ENCODE measurements around the gene TLK1. TPM values are rescaled to one million over a fixed set of nuclear protein-coding genes. Genes with fewer than 3 reads are reported as not detected.

Gene TLK1
- total and polyA plus RNA-seq, 7 experiments from 2014 or later = 40.0 to 191 (median 113) TPM

- intact Hi-C loops (cut with micrococcal nuclease) = no loop called here
- Histone ChIP-seq H3K36me3 (ENCODE audit: control insufficient read depth in 2 of 3, insufficient read depth in 3 of 3, low read length in 3 of 3) (peaks cover 0 to 36% (median 4%) of the 10 kb centered on the region in 3 experiments), H3K27ac (ENCODE audit: low read depth, low read length) (no peak overlapping the region), H3K4me3 (ENCODE audit: low read length) (no peak overlapping the region), H3K9me3 (ENCODE audit: control insufficient read depth in 2 of 3, low read length in 3 of 3) (no peaks in the 10 kb centered on the region), H3K4me1 (ENCODE audit: control insufficient read depth in 2 of 2, insufficient read depth in 2 of 2, low read length in 2 of 2) (peaks cover 0 to 2% of the 10 kb centered on the region in 2 donors), H3K27me3 (ENCODE audit: control insufficient read depth in 2 of 2, insufficient read depth in 2 of 2, low read length in 2 of 2) (no peaks in the 10 kb centered on the region)
- DNase-seq (no peak), ATAC-seq (no peak)
- peaks cover 26 to 79% (median 59%) of the 10 kb centered on the region in 5 donors for H3K36me3 Mint-ChIP-seq
- peaks cover 3 to 23% (median 16%) of the 10 kb centered on the region in 7 donors for H3K4me1 Mint-ChIP-seq
- POLR2A ChIA-PET = interaction anchor here (1.2 kb wide), 1 partner anchor 41 kb away, joined by 3 read pairs; no protein-coding TSS in a partner anchor
- H3K9me3 Mint-ChIP-seq = peaks cover 1 to 10% (median 5%) of the 10 kb centered on the region in 11 donors
- H3K4me3 Mint-ChIP-seq = no peak overlapping the region
- H3K27ac Mint-ChIP-seq = peak overlapping the region in 2 of 9 donors; percentile 15 to 72
- CTCF ChIA-PET = no interaction called here
- no peaks in the 10 kb centered on the region for H3K27me3 Mint-ChIP-seq
These were observed 124.2 kb downstream of the TLK1 start for GRCh38 chr2:171036532-171036931.

- DNase-seq = no peak
- Mint-ChIP-seq H3K9me3 (peaks cover 1 to 10% (median 5%) of the 10 kb centered on the region in 11 donors), H3K36me3 (peaks cover 21 to 81% (median 53%) of the 10 kb centered on the region in 5 donors), H3K4me3 (no peak overlapping the region), H3K4me1 (peaks cover 3 to 16% (median 7%) of the 10 kb centered on the region in 7 donors), H3K27me3 (no peaks in the 10 kb centered on the region), H3K27ac (peak overlapping the region in 1 of 9 donors; percentile 43)
- ChIA-PET CTCF (no interaction called here), POLR2A (no interaction called here)
- no peak for ATAC-seq
- intact Hi-C loops (cut with micrococcal nuclease) = loop anchor here in 1 of 2 donors (2.0 kb wide), 1 partner anchor 18 kb away; no protein-coding TSS in a partner anchor
- Histone ChIP-seq H3K27ac (ENCODE audit: low read depth, low read length) (no peak overlapping the region), H3K27me3 (ENCODE audit: control insufficient read depth in 2 of 2, insufficient read depth in 2 of 2, low read length in 2 of 2) (no peaks in the 10 kb centered on the region), H3K9me3 (ENCODE audit: control insufficient read depth in 2 of 3, low read length in 3 of 3) (no peaks in the 10 kb centered on the region), H3K4me3 (ENCODE audit: low read length) (no peak overlapping the region), H3K4me1 (ENCODE audit: control insufficient read depth in 2 of 2, insufficient read depth in 2 of 2, low read length in 2 of 2) (no peaks in the 10 kb centered on the region), H3K36me3 (ENCODE audit: control insufficient read depth in 2 of 3, insufficient read depth in 3 of 3, low read length in 3 of 3) (peaks cover 0 to 38% (median 4%) of the 10 kb centered on the region in 3 experiments)
These were observed 126.4 kb downstream of the TLK1 start for GRCh38 chr2:171034315-171034714.

- H3K36me3 ChIP-seq (ENCODE audit: control insufficient read depth in 2 of 3, insufficient read depth in 3 of 3, low read length in 3 of 3) = peaks cover 0 to 14% (median 0%) of the 10 kb centered on the region in 3 experiments
- CTCF ChIA-PET = interaction anchor here (3.0 kb wide), 1 partner anchor 62 kb away, joined by 8 read pairs; no protein-coding TSS in a partner anchor
- H3K27ac Mint-ChIP-seq = peak overlapping the region in 1 of 9 donors; percentile 59
These were observed 135.5 kb downstream of the TLK1 start for GRCh38 chr2:171025214-171025613.

GRCh38 chr2:171018522-171018921, 142.2 kb downstream of the TLK1 start:
- no peaks in the 10 kb centered on the region for H3K9me3 ChIP-seq (ENCODE audit: control insufficient read depth in 2 of 3, low read length in 3 of 3)
- H3K4me3 ChIP-seq (ENCODE audit: low read length) = no peak overlapping the region
- POLR2A ChIA-PET = no interaction called here
- H3K36me3 ChIP-seq (ENCODE audit: control insufficient read depth in 2 of 3, insufficient read depth in 3 of 3, low read length in 3 of 3) = peaks cover 0 to 13% (median 6%) of the 10 kb centered on the region in 3 experiments
- no peaks in the 10 kb centered on the region for H3K27me3 ChIP-seq (ENCODE audit: control insufficient read depth in 2 of 2, insufficient read depth in 2 of 2, low read length in 2 of 2)
- H3K27ac Mint-ChIP-seq = peak overlapping the region in 4 of 9 donors; percentile 13 to 81 (median 38)
- H3K4me3 Mint-ChIP-seq = no peak overlapping the region
- peaks cover 17 to 51% (median 42%) of the 10 kb centered on the region in 5 donors for H3K36me3 Mint-ChIP-seq
- no peak overlapping the region for H3K27ac ChIP-seq (ENCODE audit: low read depth, low read length)
- peaks cover 11 to 64% (median 49%) of the 10 kb centered on the region in 7 donors for H3K4me1 Mint-ChIP-seq
- peaks cover 0 to 8% of the 10 kb centered on the region in 2 donors for H3K4me1 ChIP-seq (ENCODE audit: control insufficient read depth in 2 of 2, insufficient read depth in 2 of 2, low read length in 2 of 2)
- CTCF ChIA-PET = no interaction called here
- H3K9me3 Mint-ChIP-seq = no peaks in the 10 kb centered on the region
- intact Hi-C loops (cut with micrococcal nuclease) = loop anchor here (2.0 to 10.0 kb wide), 2 partner anchors 24 to 66 kb away; no protein-coding TSS in a partner anchor
- no peak for ATAC-seq
- no peaks in the 10 kb centered on the region for H3K27me3 Mint-ChIP-seq
- DNase-seq = no peak

More at GRCh38 chr2:171025214-171025613, 135.5 kb downstream of the TLK1 start:
- no peak overlapping the region for H3K4me3 Mint-ChIP-seq
- no peak overlapping the region for H3K27ac ChIP-seq (ENCODE audit: low read depth, low read length)
- no peaks in the 10 kb centered on the region for H3K9me3 ChIP-seq (ENCODE audit: control insufficient read depth in 2 of 3, low read length in 3 of 3)
- H3K4me3 ChIP-seq (ENCODE audit: low read length) = no peak overlapping the region
- DNase-seq (no peak), ATAC-seq (no peak)
- peaks cover 5 to 46% (median 27%) of the 10 kb centered on the region in 7 donors for H3K4me1 Mint-ChIP-seq
- H3K4me1 ChIP-seq (ENCODE audit: control insufficient read depth in 2 of 2, insufficient read depth in 2 of 2, low read length in 2 of 2) = no peaks in the 10 kb centered on the region
- H3K27me3 Mint-ChIP-seq = no peaks in the 10 kb centered on the region
- intact Hi-C loops (cut with micrococcal nuclease) = loop anchor here in 1 of 2 donors (1.0 kb wide), 2 partner anchors 8 kb away; no protein-coding TSS in a partner anchor
- H3K27me3 ChIP-seq (ENCODE audit: control insufficient read depth in 2 of 2, insufficient read depth in 2 of 2, low read length in 2 of 2) = no peaks in the 10 kb centered on the region
- no peaks in the 10 kb centered on the region for H3K9me3 Mint-ChIP-seq
- POLR2A ChIA-PET = interaction anchor here (0.7 kb wide), 1 partner anchor 1203 kb away, joined by 3 read pairs; no protein-coding TSS in a partner anchor
- peaks cover 14 to 60% (median 26%) of the 10 kb centered on the region in 5 donors for H3K36me3 Mint-ChIP-seq

- H3K27ac Mint-ChIP-seq = peak overlapping the region in 1 of 9 donors; percentile 62
- ChIA-PET POLR2A (interaction anchor here (0.7 kb wide), 1 partner anchor 133 kb away, joined by 6 read pairs; no protein-coding TSS in a partner anchor), CTCF (interaction anchor here (0.9 to 1.5 kb wide), 3 partner anchors 71 to 142 kb away, joined by 3 read pairs; no protein-coding TSS in a partner anchor)
- Histone ChIP-seq H3K4me3 (ENCODE audit: low read length) (no peak overlapping the region), H3K4me1 (ENCODE audit: control insufficient read depth in 2 of 2, insufficient read depth in 2 of 2, low read length in 2 of 2) (peaks cover 0 to 8% of the 10 kb centered on the region in 2 donors), H3K27ac (ENCODE audit: low read depth, low read length) (no peak overlapping the region), H3K27me3 (ENCODE audit: control insufficient read depth in 2 of 2, insufficient read depth in 2 of 2, low read length in 2 of 2) (no peaks in the 10 kb centered on the region), H3K9me3 (ENCODE audit: control insufficient read depth in 2 of 3, low read length in 3 of 3) (no peaks in the 10 kb centered on the region), H3K36me3 (ENCODE audit: control insufficient read depth in 2 of 3, insufficient read depth in 3 of 3, low read length in 3 of 3) (peaks cover 0 to 18% (median 6%) of the 10 kb centered on the region in 3 experiments)
- no peaks in the 10 kb centered on the region for H3K9me3 Mint-ChIP-seq
- no peaks in the 10 kb centered on the region for H3K27me3 Mint-ChIP-seq
- no peak for ATAC-seq
- H3K36me3 Mint-ChIP-seq = peaks cover 6 to 39% (median 35%) of the 10 kb centered on the region in 5 donors
- H3K4me3 Mint-ChIP-seq = no peak overlapping the region
- no peak for DNase-seq
- intact Hi-C loops (cut with micrococcal nuclease) = loop anchor here (2.0 to 10.0 kb wide), 2 partner anchors 19 to 69 kb away; no protein-coding TSS in a partner anchor
- peaks cover 6 to 43% (median 37%) of the 10 kb centered on the region in 7 donors for H3K4me1 Mint-ChIP-seq
These were observed 144.6 kb downstream of the TLK1 start for GRCh38 chr2:171016125-171016524.

- no peak for ATAC-seq
- Mint-ChIP-seq H3K4me3 (no peak overlapping the region), H3K27ac (peak overlapping the region in 2 of 9 donors; percentile 11 to 48), H3K36me3 (peaks cover 14 to 50% (median 37%) of the 10 kb centered on the region in 5 donors), H3K4me1 (peaks cover 4 to 34% (median 27%) of the 10 kb centered on the region in 7 donors), H3K27me3 (no peaks in the 10 kb centered on the region), H3K9me3 (no peaks in the 10 kb centered on the region)
- CTCF ChIA-PET = interaction anchor here (1.1 to 2.3 kb wide), 2 partner anchors 73 to 403 kb away, joined by 3 to 11 read pairs; no protein-coding TSS in a partner anchor
- H3K4me3 ChIP-seq (ENCODE audit: low read length) = no peak overlapping the region
- intact Hi-C loops (cut with micrococcal nuclease) = loop anchor here in 1 of 2 donors (10.0 kb wide), 1 partner anchor 71 kb away; no protein-coding TSS in a partner anchor
- no peaks in the 10 kb centered on the region for H3K27me3 ChIP-seq (ENCODE audit: control insufficient read depth in 2 of 2, insufficient read depth in 2 of 2, low read length in 2 of 2)
- DNase-seq = no peak
- no peaks in the 10 kb centered on the region for H3K9me3 ChIP-seq (ENCODE audit: control insufficient read depth in 2 of 3, low read length in 3 of 3)
- POLR2A ChIA-PET = no interaction called here
- peaks cover 0 to 38% (median 6%) of the 10 kb centered on the region in 3 experiments for H3K36me3 ChIP-seq (ENCODE audit: control insufficient read depth in 2 of 3, insufficient read depth in 3 of 3, low read length in 3 of 3)
- no peak overlapping the region for H3K27ac ChIP-seq (ENCODE audit: low read depth, low read length)
- peaks cover 0 to 4% of the 10 kb centered on the region in 2 donors for H3K4me1 ChIP-seq (ENCODE audit: control insufficient read depth in 2 of 2, insufficient read depth in 2 of 2, low read length in 2 of 2)
These were observed 146.8 kb downstream of the TLK1 start for GRCh38 chr2:171013851-171014250.
